ENCODE measurements around the gene C5AR2.
"Not testable (repeated sequence)": the region's sequence is repeated elsewhere in the genome, so short reads cannot be mapped to it uniquely, and the experiment has no call there.

The C5AR2 gene

DNA sequence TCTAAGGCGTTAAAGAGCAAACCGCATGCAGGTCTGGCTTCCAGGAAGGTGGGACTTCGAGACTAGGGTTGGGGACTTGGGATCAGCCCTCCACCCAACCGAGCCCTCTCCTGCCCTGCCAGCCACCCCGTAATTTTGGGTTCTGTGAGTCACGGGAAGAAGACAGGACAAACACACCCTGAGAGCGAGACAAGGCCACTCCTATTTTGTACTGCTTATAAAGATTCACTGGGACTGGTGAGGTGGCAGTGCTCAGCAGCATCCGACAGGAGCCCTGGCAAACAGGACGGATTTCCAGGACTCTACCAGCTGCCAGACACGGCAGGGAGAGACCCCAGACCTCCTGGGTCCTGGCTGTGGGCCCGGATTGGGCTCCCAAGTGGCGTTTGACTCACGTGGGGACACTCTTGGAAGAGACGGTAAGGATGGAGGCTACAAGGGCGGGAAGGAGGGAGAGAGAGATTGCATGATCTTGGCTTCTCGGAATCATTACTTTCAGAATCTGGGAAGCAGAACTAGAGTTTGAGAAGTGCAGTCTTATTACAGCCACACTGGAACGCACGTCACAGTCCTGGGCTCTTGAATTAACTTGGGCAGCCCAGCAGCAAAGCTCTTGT is at the start of gene C5AR2:
TSS of gene C5AR2 (plus strand) at position 245 of the 617 bp plus-strand sequence. CDS start 8,625 bp downstream, outside the sequence.
- no peak for DNase-seq (ENCODE audit: extremely low spot score)
- POLR2A ChIA-PET: no interaction called here
- TF ChIP-seq, protein P1, sequence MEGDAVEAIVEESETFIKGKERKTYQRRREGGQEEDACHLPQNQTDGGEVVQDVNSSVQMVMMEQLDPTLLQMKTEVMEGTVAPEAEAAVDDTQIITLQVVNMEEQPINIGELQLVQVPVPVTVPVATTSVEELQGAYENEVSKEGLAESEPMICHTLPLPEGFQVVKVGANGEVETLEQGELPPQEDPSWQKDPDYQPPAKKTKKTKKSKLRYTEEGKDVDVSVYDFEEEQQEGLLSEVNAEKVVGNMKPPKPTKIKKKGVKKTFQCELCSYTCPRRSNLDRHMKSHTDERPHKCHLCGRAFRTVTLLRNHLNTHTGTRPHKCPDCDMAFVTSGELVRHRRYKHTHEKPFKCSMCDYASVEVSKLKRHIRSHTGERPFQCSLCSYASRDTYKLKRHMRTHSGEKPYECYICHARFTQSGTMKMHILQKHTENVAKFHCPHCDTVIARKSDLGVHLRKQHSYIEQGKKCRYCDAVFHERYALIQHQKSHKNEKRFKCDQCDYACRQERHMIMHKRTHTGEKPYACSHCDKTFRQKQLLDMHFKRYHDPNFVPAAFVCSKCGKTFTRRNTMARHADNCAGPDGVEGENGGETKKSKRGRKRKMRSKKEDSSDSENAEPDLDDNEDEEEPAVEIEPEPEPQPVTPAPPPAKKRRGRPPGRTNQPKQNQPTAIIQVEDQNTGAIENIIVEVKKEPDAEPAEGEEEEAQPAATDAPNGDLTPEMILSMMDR (IDR thresholded peaks at IDR 0.05; ENCODE audit: control extremely low read depth, extremely low read depth, low read depth, missing control alignments): no peak
- CTCF ChIA-PET: no interaction called here

DNA sequence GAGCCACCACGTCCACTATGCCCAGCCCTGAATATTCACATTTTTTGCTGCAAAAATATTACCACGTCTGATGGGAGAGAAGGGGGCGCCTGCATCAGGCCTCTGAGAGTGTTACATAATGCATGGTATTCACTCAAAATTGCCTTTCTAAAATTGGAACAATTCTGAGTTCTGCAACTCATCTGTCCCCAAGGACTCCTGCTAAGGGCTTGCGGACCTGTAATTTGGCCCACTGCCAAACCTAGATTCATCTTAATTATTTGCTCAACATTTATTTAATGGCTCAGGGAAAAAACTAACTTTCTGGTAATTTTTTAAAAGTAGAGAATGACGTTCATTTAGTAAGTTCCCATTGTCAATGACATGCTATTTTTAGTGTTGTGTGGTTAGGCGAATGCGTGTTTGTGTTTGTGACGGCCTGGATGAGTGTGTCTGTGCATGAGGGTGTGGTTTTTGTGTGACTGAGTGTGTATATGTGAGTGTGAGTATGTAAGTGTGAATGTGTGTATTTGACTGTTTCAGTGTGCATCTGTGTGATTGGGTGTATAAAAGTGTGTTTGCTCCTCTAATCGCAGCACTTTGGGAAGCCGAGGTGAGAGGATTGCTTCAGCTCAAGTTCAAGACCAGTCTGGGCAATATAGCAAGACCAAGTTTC is 48.4 kb upstream of the C5AR2 start:
- ChIA-PET CTCF (interaction anchor here (0.8 to 2.3 kb wide), 9 partner anchors 8 to 109 kb away, joined by 3 to 23 read pairs (median 6); partner anchors contain the start of genes DHX34 and INAFM1), POLR2A (no interaction called here)
- TF ChIP-seq, protein P1 (IDR thresholded peaks at IDR 0.05; ENCODE audit: control extremely low read depth, extremely low read depth, low read depth, missing control alignments): no peak
- DNase-seq (ENCODE audit: extremely low spot score): no peak

GRCh38 chr19:47284324-47284899 is 47.6 kb upstream of the C5AR2 start:
- DNase-seq (ENCODE audit: extremely low spot score): peak; percentile 57
- TF ChIP-seq, protein P1 (IDR thresholded peaks at IDR 0.05; ENCODE audit: control extremely low read depth, extremely low read depth, low read depth, missing control alignments): peak; percentile 80
- POLR2A ChIA-PET: interaction anchor here (0.5 kb wide), 1 partner anchor 1209 kb away, joined by 3 read pairs; no protein-coding TSS in a partner anchor
- CTCF ChIA-PET: interaction anchor here (0.7 to 2.8 kb wide), 26 partner anchors 9 to 423 kb away, joined by 3 to 23 read pairs (median 4); partner anchors contain the start of genes INAFM1 and SAE1

DNA sequence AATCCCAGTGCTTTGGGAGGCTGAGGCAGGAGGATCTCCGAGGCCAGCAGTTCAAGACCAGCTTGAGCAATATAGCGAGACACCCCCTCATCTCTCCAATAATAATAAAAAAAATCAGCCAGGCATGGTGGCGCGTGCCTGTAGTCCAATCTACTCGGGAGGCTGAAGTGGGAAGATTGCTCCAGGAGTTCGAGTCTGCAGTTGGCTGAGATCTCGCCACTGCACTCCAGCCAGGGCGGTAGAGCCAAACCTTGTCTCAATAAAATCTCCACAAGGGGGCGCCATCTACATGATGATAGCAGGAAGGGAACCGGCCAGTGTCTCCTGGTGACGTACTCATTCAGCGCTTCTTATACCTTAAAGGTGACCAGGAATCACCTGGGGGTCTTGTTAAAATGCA is 35.9 kb upstream of the C5AR2 start:
- TF ChIP-seq, protein P1 (IDR thresholded peaks at IDR 0.05; ENCODE audit: control extremely low read depth, extremely low read depth, low read depth, missing control alignments): peak; percentile 76
- CTCF ChIA-PET: interaction anchor here (0.9 to 9.6 kb wide), 16 partner anchors 11 to 417 kb away, joined by 3 to 86 read pairs (median 4); partner anchors contain the start of genes C5AR1, DHX34, EHD2 and SAE1
- DNase-seq (ENCODE audit: extremely low spot score): peak; percentile 83
- POLR2A ChIA-PET: no interaction called here

- POLR2A ChIA-PET; DNase-seq (ENCODE audit: extremely low spot score): not testable (repeated sequence)
- CTCF ChIA-PET: interaction anchor here (0.7 to 1.8 kb wide), 4 partner anchors 16 to 136 kb away, joined by 3 to 6 read pairs (median 4); partner anchors contain the start of gene DHX34
Observed at GRCh38 chr19:47300867-47301266, 31.1 kb upstream of the C5AR2 start.

- POLR2A ChIA-PET: no interaction called here
- DNase-seq (ENCODE audit: extremely low spot score): no peak
- CTCF ChIA-PET: interaction anchor here (1.4 to 1.8 kb wide), 2 partner anchors 17 to 89 kb away, joined by 4 to 6 read pairs; no protein-coding TSS in a partner anchor
- TF ChIP-seq, protein P1 (IDR thresholded peaks at IDR 0.05; ENCODE audit: control extremely low read depth, extremely low read depth, low read depth, missing control alignments): no peak
Observed at GRCh38 chr19:47302249-47302648, 29.7 kb upstream of the C5AR2 start.

Data from GM10248 (cell line).